SK-N-SH treated with all-trans-retinoic acid at 6 μM for 48 hours (cell line): ENCODE data around the gene PACC1.

Experiments used
- ARNTL ChIP-seq: fragments of 450-650 bp; formaldehyde crosslinking; IDR thresholded peaks from 2 replicates; pipeline ENCODE4 v1.5.0; 2020; ENCODE audit warnings: low read depth, mild to moderate bottlenecking, moderate library complexity, borderline replicate concordance
- BACH2 ChIP-seq: fragments of 250-450 bp; sonication (Bioruptor Pico); IDR thresholded peaks from 2 replicates; pipeline ENCODE4 v1.9.0; 2021; ENCODE audit warnings: mild to moderate bottlenecking, borderline replicate concordance
- ESRRG ChIP-seq: fragments of 250-450 bp; sonication (Bioruptor Pico); IDR thresholded peaks from 2 replicates; pipeline ENCODE4 v1.6.1; 2021; ENCODE audit warnings: mild to moderate bottlenecking
- ISL1 ChIP-seq: fragments of 250-450 bp; sonication (Bioruptor Pico); IDR thresholded peaks from 2 replicates; pipeline ENCODE4 v2.1.2; 2022; ENCODE audit warnings: mild to moderate bottlenecking, moderate library complexity
- RARB ChIP-seq: fragments of 250-450 bp; sonication (Bioruptor Pico); IDR thresholded peaks from 2 replicates; pipeline ENCODE4 v1.8.0; 2021; ENCODE audit warnings: mild to moderate bottlenecking, moderate library complexity
- TOX ChIP-seq: fragments of 250-450 bp; sonication (Bioruptor Pico); IDR thresholded peaks from 2 replicates; pipeline ENCODE4 v1.8.0; 2021; ENCODE audit warnings: mild to moderate bottlenecking, moderate library complexity, borderline replicate concordance
- ZFP3 ChIP-seq: fragments of 250-450 bp; sonication (Bioruptor Pico); IDR thresholded peaks from 2 replicates; pipeline ENCODE4 v1.5.0; 2020; ENCODE audit warnings: mild to moderate bottlenecking, moderate library complexity
- ZFP30 ChIP-seq: fragments of 450-650 bp; formaldehyde crosslinking; IDR thresholded peaks from 2 replicates; pipeline ENCODE4 v1.5.0; 2022; ENCODE audit warnings: mild to moderate bottlenecking, moderate library complexity
- ZNF70 ChIP-seq: fragments of 450-650 bp; formaldehyde crosslinking; IDR thresholded peaks from 2 replicates; pipeline ENCODE4 v1.5.0; 2020; ENCODE audit warnings: mild to moderate bottlenecking, moderate library complexity
- TF ChIP-seq, protein P1 (sequence below): fragments of 250-450 bp; sonication (Bioruptor Pico); IDR thresholded peaks from 2 replicates; pipeline ENCODE4 v1.8.0; 2021; ENCODE audit warnings: low read depth, mild to moderate bottlenecking, moderate library complexity, borderline replicate concordance
- TF ChIP-seq, protein P2 (sequence below): fragments of 250-450 bp; sonication (Bioruptor Pico); IDR thresholded peaks from 2 replicates; pipeline ENCODE4 v1.8.0; 2020; ENCODE audit warnings: mild to moderate bottlenecking, moderate library complexity, borderline replicate concordance
- TF ChIP-seq, protein P3 (sequence below): fragments of 250-450 bp; sonication (Bioruptor Pico); IDR thresholded peaks from 2 replicates; pipeline ENCODE4 v1.5.1; 2020; ENCODE audit warnings: low read depth, mild to moderate bottlenecking, moderate library complexity
- TF ChIP-seq, protein P4 (sequence below): fragments of 250-450 bp; sonication (Bioruptor Pico); IDR thresholded peaks from 2 replicates; pipeline ENCODE4 v1.5.0; 2020; ENCODE audit warnings: mild to moderate bottlenecking, moderate library complexity

- TF ChIP-seq ZNF70: no peak
- no peak for TF ChIP-seq RARB (CRISPR knock-in tag)
- TF ChIP-seq, protein P1, sequence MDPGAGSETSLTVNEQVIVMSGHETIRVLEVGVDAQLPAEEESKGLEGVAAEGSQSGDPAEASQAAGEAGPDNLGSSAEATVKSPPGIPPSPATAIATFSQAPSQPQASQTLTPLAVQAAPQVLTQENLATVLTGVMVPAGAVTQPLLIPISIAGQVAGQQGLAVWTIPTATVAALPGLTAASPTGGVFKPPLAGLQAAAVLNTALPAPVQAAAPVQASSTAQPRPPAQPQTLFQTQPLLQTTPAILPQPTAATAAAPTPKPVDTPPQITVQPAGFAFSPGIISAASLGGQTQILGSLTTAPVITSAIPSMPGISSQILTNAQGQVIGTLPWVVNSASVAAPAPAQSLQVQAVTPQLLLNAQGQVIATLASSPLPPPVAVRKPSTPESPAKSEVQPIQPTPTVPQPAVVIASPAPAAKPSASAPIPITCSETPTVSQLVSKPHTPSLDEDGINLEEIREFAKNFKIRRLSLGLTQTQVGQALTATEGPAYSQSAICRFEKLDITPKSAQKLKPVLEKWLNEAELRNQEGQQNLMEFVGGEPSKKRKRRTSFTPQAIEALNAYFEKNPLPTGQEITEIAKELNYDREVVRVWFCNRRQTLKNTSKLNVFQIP: no peak
- TF ChIP-seq ESRRG (CRISPR knock-in tag): no peak
- no peak for TF ChIP-seq ZFP30 (CRISPR knock-in tag)
- no peak for TF ChIP-seq ZFP3 (CRISPR knock-in tag)
- TF ChIP-seq ARNTL (CRISPR knock-in tag): no peak
- TF ChIP-seq, protein P2, sequence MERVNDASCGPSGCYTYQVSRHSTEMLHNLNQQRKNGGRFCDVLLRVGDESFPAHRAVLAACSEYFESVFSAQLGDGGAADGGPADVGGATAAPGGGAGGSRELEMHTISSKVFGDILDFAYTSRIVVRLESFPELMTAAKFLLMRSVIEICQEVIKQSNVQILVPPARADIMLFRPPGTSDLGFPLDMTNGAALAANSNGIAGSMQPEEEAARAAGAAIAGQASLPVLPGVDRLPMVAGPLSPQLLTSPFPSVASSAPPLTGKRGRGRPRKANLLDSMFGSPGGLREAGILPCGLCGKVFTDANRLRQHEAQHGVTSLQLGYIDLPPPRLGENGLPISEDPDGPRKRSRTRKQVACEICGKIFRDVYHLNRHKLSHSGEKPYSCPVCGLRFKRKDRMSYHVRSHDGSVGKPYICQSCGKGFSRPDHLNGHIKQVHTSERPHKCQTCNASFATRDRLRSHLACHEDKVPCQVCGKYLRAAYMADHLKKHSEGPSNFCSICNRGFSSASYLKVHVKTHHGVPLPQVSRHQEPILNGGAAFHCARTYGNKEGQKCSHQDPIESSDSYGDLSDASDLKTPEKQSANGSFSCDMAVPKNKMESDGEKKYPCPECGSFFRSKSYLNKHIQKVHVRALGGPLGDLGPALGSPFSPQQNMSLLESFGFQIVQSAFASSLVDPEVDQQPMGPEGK (CRISPR knock-in tag): no peak
- TF ChIP-seq, protein P3, sequence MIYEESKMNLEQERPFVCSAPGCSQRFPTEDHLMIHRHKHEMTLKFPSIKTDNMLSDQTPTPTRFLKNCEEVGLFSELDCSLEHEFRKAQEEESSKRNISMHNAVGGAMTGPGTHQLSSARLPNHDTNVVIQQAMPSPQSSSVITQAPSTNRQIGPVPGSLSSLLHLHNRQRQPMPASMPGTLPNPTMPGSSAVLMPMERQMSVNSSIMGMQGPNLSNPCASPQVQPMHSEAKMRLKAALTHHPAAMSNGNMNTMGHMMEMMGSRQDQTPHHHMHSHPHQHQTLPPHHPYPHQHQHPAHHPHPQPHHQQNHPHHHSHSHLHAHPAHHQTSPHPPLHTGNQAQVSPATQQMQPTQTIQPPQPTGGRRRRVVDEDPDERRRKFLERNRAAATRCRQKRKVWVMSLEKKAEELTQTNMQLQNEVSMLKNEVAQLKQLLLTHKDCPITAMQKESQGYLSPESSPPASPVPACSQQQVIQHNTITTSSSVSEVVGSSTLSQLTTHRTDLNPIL (CRISPR knock-in tag): no peak
- no peak for TF ChIP-seq ISL1 (CRISPR knock-in tag)
- TF ChIP-seq, protein P4, sequence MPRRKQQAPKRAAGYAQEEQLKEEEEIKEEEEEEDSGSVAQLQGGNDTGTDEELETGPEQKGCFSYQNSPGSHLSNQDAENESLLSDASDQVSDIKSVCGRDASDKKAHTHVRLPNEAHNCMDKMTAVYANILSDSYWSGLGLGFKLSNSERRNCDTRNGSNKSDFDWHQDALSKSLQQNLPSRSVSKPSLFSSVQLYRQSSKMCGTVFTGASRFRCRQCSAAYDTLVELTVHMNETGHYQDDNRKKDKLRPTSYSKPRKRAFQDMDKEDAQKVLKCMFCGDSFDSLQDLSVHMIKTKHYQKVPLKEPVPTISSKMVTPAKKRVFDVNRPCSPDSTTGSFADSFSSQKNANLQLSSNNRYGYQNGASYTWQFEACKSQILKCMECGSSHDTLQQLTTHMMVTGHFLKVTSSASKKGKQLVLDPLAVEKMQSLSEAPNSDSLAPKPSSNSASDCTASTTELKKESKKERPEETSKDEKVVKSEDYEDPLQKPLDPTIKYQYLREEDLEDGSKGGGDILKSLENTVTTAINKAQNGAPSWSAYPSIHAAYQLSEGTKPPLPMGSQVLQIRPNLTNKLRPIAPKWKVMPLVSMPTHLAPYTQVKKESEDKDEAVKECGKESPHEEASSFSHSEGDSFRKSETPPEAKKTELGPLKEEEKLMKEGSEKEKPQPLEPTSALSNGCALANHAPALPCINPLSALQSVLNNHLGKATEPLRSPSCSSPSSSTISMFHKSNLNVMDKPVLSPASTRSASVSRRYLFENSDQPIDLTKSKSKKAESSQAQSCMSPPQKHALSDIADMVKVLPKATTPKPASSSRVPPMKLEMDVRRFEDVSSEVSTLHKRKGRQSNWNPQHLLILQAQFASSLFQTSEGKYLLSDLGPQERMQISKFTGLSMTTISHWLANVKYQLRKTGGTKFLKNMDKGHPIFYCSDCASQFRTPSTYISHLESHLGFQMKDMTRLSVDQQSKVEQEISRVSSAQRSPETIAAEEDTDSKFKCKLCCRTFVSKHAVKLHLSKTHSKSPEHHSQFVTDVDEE (CRISPR knock-in tag): no peak
- TF ChIP-seq TOX: no peak
- TF ChIP-seq BACH2 (CRISPR knock-in tag): no peak
Observed at GRCh38 chr1:212440419-212440818, 25.7 kb upstream of the PACC1 start.
